Tibial nerve (tissue), 4 donors: Measurements from ENCODE around the gene REV3L. TPM values are rescaled to one million over a fixed set of nuclear protein-coding genes. Genes with fewer than 3 reads are reported as not detected.

Source experiments
- DNase-seq, 2 donors: peaks; one replicate each; pipeline ENCODE4 v3.0.0-alpha.2; 2019; ENCODE audit warnings: low spot score in 2 of 2
- H3K27ac ChIP-seq, 4 donors: fragments of 200-600 bp; sonication (generic) in 3 of 4; one replicate each; pipeline ENCODE4 v1.5.1; 2017 to 2019; ENCODE audit warnings: mild to moderate bottlenecking in 1 of 4
- H3K27me3 ChIP-seq, 2 donors: fragments of 200-600 bp; sonication (generic) in 1 of 2; one replicate each; pipeline versions ENCODE4 v1.5.1 to v1.6.0; 2017 to 2019
- H3K36me3 ChIP-seq, 3 donors: fragments of 200-600 bp; sonication (generic); one replicate each; pipeline ENCODE4 v1.5.1; 2018 to 2019
- H3K4me1 ChIP-seq, 4 donors: fragments of 200-600 bp; sonication (generic) in 3 of 4; one replicate each; pipeline ENCODE4 v1.5.1; 2017 to 2019
- H3K4me3 ChIP-seq, 4 donors: fragments of 200-600 bp; sonication (generic) in 3 of 4; one replicate each; pipeline ENCODE4 v1.5.1; 2017 to 2019; ENCODE audit warnings: mild to moderate bottlenecking in 1 of 4, moderate library complexity in 1 of 4
- H3K9me3 ChIP-seq, 4 donors: fragments of 200-600 bp; sonication (generic) in 3 of 4; one replicate each; pipeline ENCODE4 v1.5.1; 2017 to 2019
- EP300 ChIP-seq, 2 donors: sonication (generic); formaldehyde crosslinking; IDR thresholded peaks; one replicate each; pipeline ENCODE4 v1.6.1; 2017; ENCODE audit warnings: antibody characterized with exemption in 2 of 2, mild to moderate bottlenecking in 1 of 2
- POLR2A ChIP-seq, 2 donors: fragments of 450-650 bp; IDR thresholded peaks; one replicate each; pipeline ENCODE4 v1.6.1; 2017; ENCODE audit warnings: antibody characterized with exemption in 2 of 2, mild to moderate bottlenecking in 2 of 2, moderate library complexity in 2 of 2
- WGBS, 2 donors: methylation state at CpG; one replicate each; pipeline ENCODE4 v1.1.5; 2018; 5-methylcytosine and 5-hydroxymethylcytosine counted together
- total RNA-seq, 4 donors: library from RNA; depleted of rRNA; stranded (reverse); fragments of >200 nt; gene quantifications; one replicate each; pipeline ENCODE4 v1.1.0, GENCODE V29; 2016
- TF ChIP-seq, protein P1 (sequence below), 5 experiments: fragments of 200-600 bp in 3 of 5; fragments of 450-650 bp in 2 of 5; sonication (generic) in 3 of 5; IDR thresholded peaks; one replicate each; pipeline ENCODE4 v1.5.1; 2016 to 2019; ENCODE audit warnings: antibody characterized with exemption in 5 of 5, mild to moderate bottlenecking in 3 of 5, moderate library complexity in 2 of 5

Gene REV3L
- total RNA-seq, 4 donors from 2014 or later: 26.7 to 45.9 (median 34.1) TPM

DNA sequence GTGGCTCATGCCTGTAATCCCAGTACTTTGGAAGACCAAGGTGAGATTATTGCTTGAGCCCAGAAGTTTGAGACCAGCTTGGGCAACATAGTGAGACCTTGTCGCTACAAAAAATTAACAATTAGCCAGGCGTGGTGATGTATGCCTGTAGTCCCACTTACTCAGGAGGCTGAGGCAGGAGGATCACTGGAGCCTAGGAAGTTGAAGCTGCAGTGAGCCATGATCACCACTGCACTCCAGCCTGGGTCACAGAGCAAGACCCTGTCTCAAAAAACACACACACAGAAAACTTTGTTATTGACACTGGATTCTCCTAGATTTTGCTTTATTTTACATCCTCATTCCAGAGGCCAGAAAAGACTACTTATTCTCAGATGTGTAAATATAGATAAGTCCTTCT, 9.5 kb upstream of the REV3L start:
- DNase-seq: no peak
- no peaks in the 10 kb centered on the region for H3K27me3 ChIP-seq
- H3K4me3 ChIP-seq: no peak overlapping the region
- peaks cover 0 to 18% (median 3%) of the 10 kb centered on the region in 4 donors for H3K4me1 ChIP-seq
- no peak overlapping the region for H3K27ac ChIP-seq
- H3K36me3 ChIP-seq: no peaks in the 10 kb centered on the region
- H3K9me3 ChIP-seq: no peaks in the 10 kb centered on the region
- TF ChIP-seq, protein P1, sequence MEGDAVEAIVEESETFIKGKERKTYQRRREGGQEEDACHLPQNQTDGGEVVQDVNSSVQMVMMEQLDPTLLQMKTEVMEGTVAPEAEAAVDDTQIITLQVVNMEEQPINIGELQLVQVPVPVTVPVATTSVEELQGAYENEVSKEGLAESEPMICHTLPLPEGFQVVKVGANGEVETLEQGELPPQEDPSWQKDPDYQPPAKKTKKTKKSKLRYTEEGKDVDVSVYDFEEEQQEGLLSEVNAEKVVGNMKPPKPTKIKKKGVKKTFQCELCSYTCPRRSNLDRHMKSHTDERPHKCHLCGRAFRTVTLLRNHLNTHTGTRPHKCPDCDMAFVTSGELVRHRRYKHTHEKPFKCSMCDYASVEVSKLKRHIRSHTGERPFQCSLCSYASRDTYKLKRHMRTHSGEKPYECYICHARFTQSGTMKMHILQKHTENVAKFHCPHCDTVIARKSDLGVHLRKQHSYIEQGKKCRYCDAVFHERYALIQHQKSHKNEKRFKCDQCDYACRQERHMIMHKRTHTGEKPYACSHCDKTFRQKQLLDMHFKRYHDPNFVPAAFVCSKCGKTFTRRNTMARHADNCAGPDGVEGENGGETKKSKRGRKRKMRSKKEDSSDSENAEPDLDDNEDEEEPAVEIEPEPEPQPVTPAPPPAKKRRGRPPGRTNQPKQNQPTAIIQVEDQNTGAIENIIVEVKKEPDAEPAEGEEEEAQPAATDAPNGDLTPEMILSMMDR (IDR thresholded peaks at IDR 0.05): no peak
- TF ChIP-seq POLR2A (IDR thresholded peaks at IDR 0.05) (no peak), EP300 (IDR thresholded peaks at IDR 0.05) (no peak)
- WGBS, 2 donors: 100% methylated on average over 2 of the region's 2 CpGs

DNA sequence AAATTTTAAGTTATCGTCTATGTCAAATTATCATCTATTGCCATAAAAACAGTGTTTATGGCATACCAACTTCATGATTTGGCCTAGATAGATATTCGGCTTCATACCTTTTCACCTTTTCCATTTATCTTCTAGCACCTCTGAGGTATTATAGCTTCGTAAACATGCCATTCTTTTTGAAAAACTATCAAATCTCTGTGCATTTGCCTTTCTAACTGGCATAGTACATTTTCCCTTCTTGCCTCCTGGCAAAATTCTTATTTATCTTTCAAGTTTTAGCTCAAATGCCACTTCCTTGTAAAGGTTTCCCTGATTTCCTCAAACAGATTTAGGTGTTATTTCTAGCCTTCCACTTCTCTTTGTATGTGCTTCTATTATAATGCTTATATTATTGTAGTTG, 7.0 kb upstream of the REV3L start:
- Histone ChIP-seq H3K36me3 (no peaks in the 10 kb centered on the region), H3K4me3 (no peak overlapping the region), H3K27me3 (no peaks in the 10 kb centered on the region), H3K27ac (no peak overlapping the region), H3K4me1 (peaks cover 0 to 31% (median 4%) of the 10 kb centered on the region in 4 donors), H3K9me3 (no peaks in the 10 kb centered on the region)
- no peak for DNase-seq
- TF ChIP-seq, protein P1 (IDR thresholded peaks at IDR 0.05): no peak
- TF ChIP-seq POLR2A (IDR thresholded peaks at IDR 0.05) (no peak), EP300 (IDR thresholded peaks at IDR 0.05) (no peak)
- WGBS, 2 donors: 97 to 98% methylated on average over 3 of the region's 3 CpGs

DNA sequence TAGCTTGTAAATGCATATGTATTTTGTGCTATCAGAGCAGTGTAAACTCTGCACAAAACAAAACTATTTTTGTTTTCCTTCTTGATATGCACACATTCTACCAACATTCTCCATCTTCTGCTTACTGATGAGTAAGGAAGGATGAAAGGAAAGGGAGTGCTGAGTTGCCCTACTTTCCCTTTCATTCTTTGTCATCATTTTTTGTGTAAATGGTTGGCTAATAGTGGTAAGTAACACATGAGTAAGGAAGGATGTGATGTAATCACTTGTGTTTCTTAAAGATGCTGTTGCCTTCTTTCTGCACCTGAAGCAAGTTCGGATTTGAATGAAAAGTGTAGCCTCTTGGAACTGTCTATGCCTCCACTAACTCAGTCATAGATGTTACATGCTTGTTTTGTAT, 4.6 kb upstream of the REV3L start:
- Histone ChIP-seq H3K9me3 (no peaks in the 10 kb centered on the region), H3K27ac (no peak overlapping the region), H3K27me3 (no peaks in the 10 kb centered on the region), H3K4me3 (no peak overlapping the region), H3K4me1 (peaks cover 0 to 33% (median 8%) of the 10 kb centered on the region in 4 donors), H3K36me3 (no peaks in the 10 kb centered on the region)
- WGBS, 2 donors: 81 to 84% methylated on average over 1 of the region's 1 CpG
- no peak for DNase-seq
- peak in 1 of 2 donors; percentile 67 for TF ChIP-seq EP300 (IDR thresholded peaks at IDR 0.05)
- no peak for TF ChIP-seq POLR2A (IDR thresholded peaks at IDR 0.05)

DNA sequence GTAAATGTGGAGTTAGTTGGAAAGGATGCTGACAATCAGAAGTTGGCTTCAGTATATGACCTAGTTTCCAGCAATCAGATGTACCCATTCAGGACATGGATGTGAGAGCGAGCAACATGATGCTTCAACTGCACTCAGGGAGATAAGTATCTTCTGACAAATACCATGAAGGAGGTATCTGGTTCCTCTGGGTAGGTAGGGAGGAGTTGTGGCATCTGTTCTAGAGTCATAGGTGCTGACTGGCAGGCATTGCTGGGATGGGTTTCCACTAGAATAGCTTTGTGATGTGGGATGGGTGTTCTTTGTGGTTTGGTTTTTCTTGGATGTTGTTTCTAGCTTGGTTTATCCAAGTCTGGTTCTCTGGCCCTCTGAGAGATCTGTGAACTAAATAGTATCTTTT, 3.9 kb upstream of the REV3L start:
- DNase-seq: no peak
- H3K36me3 ChIP-seq: no peaks in the 10 kb centered on the region
- no peak overlapping the region for H3K27ac ChIP-seq

DNA sequence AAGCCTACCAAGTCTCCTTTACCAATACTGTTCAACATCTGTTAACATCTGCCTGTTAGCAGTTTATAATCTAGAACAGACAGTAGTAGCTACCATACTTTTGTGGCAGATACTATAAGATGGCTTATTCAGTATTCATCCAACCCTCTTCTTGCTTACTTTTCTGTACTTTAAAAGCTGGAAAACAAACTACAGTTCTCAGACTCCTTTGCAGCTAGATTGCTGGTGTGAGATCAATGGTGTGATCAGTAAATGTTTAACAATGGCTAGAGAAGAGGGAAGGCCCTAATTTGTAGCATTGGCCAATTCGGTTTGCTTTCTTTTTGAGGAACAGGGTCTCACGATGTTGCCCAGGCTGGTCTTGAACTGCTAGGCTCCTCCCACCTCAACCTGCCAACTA, 3.5 kb upstream of the REV3L start:
- H3K9me3 ChIP-seq: no peaks in the 10 kb centered on the region
- no peaks in the 10 kb centered on the region for H3K27me3 ChIP-seq
- no peak overlapping the region for H3K27ac ChIP-seq
- DNase-seq: no peak
- peaks cover 0 to 36% (median 10%) of the 10 kb centered on the region in 4 donors for H3K4me1 ChIP-seq
- 96 to 100% methylated on average over 2 of the region's 2 CpGs for WGBS, 2 donors
- H3K36me3 ChIP-seq: no peaks in the 10 kb centered on the region
- TF ChIP-seq, protein P1 (IDR thresholded peaks at IDR 0.05): no peak
- TF ChIP-seq POLR2A (IDR thresholded peaks at IDR 0.05) (no peak), EP300 (IDR thresholded peaks at IDR 0.05) (no peak)
- no peak overlapping the region for H3K4me3 ChIP-seq

More for the DNA sequence above, 3.9 kb upstream of the REV3L start:
- WGBS, 2 donors: 94 to 100% methylated on average over 1 of the region's 1 CpG
- Histone ChIP-seq H3K4me1 (peaks cover 0 to 33% (median 8%) of the 10 kb centered on the region in 4 donors), H3K27me3 (no peaks in the 10 kb centered on the region), H3K4me3 (no peak overlapping the region), H3K9me3 (no peaks in the 10 kb centered on the region)
- TF ChIP-seq POLR2A (IDR thresholded peaks at IDR 0.05): no peak
- TF ChIP-seq EP300 (IDR thresholded peaks at IDR 0.05): no peak
- TF ChIP-seq, protein P1 (IDR thresholded peaks at IDR 0.05): no peak

DNA sequence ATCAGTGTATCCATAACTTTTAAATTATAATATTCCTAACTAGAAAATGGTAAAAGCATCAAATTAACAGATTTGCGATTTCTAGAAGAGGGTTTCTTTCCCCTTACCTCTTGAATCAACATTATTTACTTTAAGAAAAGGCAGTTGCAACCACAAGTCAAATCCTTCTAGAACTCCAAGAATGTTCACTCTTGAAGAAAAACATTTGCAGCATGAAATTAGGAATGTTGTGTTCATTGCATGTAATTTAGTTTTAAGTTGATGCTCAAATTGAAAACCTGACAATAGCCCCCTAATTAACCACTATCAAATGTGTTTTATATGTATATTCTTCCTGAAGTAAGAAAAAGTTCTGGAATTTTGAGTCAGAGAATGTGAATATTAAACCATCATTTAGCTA, 2.3 kb upstream of the REV3L start:
- peaks cover 0 to 44% (median 16%) of the 10 kb centered on the region in 4 donors for H3K4me1 ChIP-seq
- TF ChIP-seq, protein P1 (IDR thresholded peaks at IDR 0.05): no peak
- TF ChIP-seq POLR2A (IDR thresholded peaks at IDR 0.05): no peak
- no peak for TF ChIP-seq EP300 (IDR thresholded peaks at IDR 0.05)
- H3K27me3 ChIP-seq: no peaks in the 10 kb centered on the region
- H3K27ac ChIP-seq: peak overlapping the region in 3 of 4 donors; percentile 23 to 99 (median 97)
- no peak overlapping the region for H3K4me3 ChIP-seq
- no peaks in the 10 kb centered on the region for H3K9me3 ChIP-seq
- WGBS, 2 donors: 78 to 88% methylated on average over 1 of the region's 1 CpG
- no peak for DNase-seq
- H3K36me3 ChIP-seq: no peaks in the 10 kb centered on the region
